Pancreas (tissue), 10 donors: ENCODE measurements around the gene HS2ST1. TPM values are rescaled to one million over a fixed set of nuclear protein-coding genes. Genes with fewer than 3 reads are reported as not detected.
"Not testable (repeated sequence)": the region's sequence is repeated elsewhere in the genome, so short reads cannot be mapped to it uniquely, and the experiment has no call there.

Source experiments
- ATAC-seq, 4 donors: fragments of 200-7000 bp; cut with Tn5 transposase; one replicate each; pipeline versions ENCODE4 v1.8.0 to v1.9.1; 2020; ENCODE audit warnings: mild to moderate bottlenecking in 4 of 4, moderate library complexity in 4 of 4
- DNase-seq, 6 donors: peaks; one replicate each; pipeline ENCODE4 v3.0.0-alpha.2; 2020
- FAIRE-seq: peaks from 2 replicates; lab custom pipeline; 2012; peaks lifted over from hg19 to GRCh38; lab: Jason Lieb, UNC
- H3K27ac ChIP-seq, 4 donors: fragments of 200-600 bp; sonication (generic); 1 replicate in 3 of 4; 2 replicates in 1 of 4; pipeline versions ENCODE4 v1.5.0 to v1.8.0; 2020
- H3K27me3 ChIP-seq, 4 donors: fragments of 200-600 bp; one replicate each; pipeline ENCODE4 v1.8.0; 2021
- H3K36me3 ChIP-seq, 3 donors: fragments of 200-600 bp; sonication (generic) in 1 of 3; one replicate each; pipeline versions ENCODE4 v1.5.0 to v1.8.0; 2020 to 2021
- H3K4me1 ChIP-seq, 3 donors: fragments of 200-600 bp; one replicate each; pipeline ENCODE4 v1.8.0; 2021
- H3K4me3 ChIP-seq, 4 donors: fragments of 200-600 bp; sonication (generic) in 2 of 4; one replicate each; pipeline versions ENCODE4 v1.5.0 to v1.8.0; 2020 to 2021
- H3K9me3 ChIP-seq, 4 donors: fragments of 200-600 bp; one replicate each; pipeline ENCODE4 v1.8.0; 2021
- WGBS, 2 donors: extraction: QIAGEN DNeasy Blood & Tissue Kit; methylation state at CpG; one replicate each; pipeline ENCODE4 v1.1.7; 2013; 5-methylcytosine and 5-hydroxymethylcytosine counted together
- intact Hi-C, 3 donors: fragments of 100-400 bp; cut with DNase I; formaldehyde crosslinking; loops; one replicate each; pipeline versions ENCODE4 v1.11.1 to v1.14.2; 2022
- polyA plus RNA-seq, 2 donors: library from polyadenylated mRNA; stranded (reverse); fragments of 200-250 nt; gene quantifications; one replicate each; pipeline ENCODE4 v1.2.3, GENCODE V29; 2013
- total RNA-seq, 6 donors: library from RNA; stranded (reverse); fragmentation: NEBNext Ultra II Directional in 4 of 6; extraction: Animal tissue kit (Norgen Biotek cat#: 25700) in 4 of 6; gene quantifications; one replicate each; pipeline versions ENCODE4 v1.2.1 to v1.2.4, GENCODE V29; 2021 to 2023
- TF ChIP-seq, protein P1 (sequence below), 4 donors: fragments of 200-600 bp; sonication (generic) in 3 of 4; IDR thresholded peaks; one replicate each; pipeline versions ENCODE4 v1.5.0 to v1.8.0; 2021; ENCODE audit warnings: antibody characterized with exemption in 4 of 4
- donor health status: healthy with polysubstance abuse.
- donor health status: DM: no; HTN: no; CAD: no; lungs with moderate emphysema.
- donor health status: DM: no; HTN: no; CAD: no.
- donor health status: control.
- donor health status: control.
- donor health status: Bipolar disorder and iron deficiency.
- donor health status: DM: yes; HTN: yes; CAD: no.
- donor health status: DM: no; HTN: no; CAD: no.
- donor health status: DM: no; HTN: no; CAD: no.
- donor health status: DM: yes; HTN: yes; CAD: no.

The HS2ST1 gene
- total and polyA plus RNA-seq, 8 donors = 2.8 to 16.1 (median 10.9) TPM

- H3K4me3 ChIP-seq = no peak overlapping the region
- DNase-seq (no peak), FAIRE-seq (no peak), ATAC-seq (no peak)
- H3K4me1 ChIP-seq = no peaks in the 10 kb centered on the region
- no peaks in the 10 kb centered on the region for H3K9me3 ChIP-seq
- H3K27ac ChIP-seq = no peak overlapping the region
- intact Hi-C loops = loop anchor here in 1 of 3 donors (10.0 kb wide), 1 partner anchor 126 kb away; no protein-coding TSS in a partner anchor
- H3K36me3 ChIP-seq = no peaks in the 10 kb centered on the region
- TF ChIP-seq, protein P1, sequence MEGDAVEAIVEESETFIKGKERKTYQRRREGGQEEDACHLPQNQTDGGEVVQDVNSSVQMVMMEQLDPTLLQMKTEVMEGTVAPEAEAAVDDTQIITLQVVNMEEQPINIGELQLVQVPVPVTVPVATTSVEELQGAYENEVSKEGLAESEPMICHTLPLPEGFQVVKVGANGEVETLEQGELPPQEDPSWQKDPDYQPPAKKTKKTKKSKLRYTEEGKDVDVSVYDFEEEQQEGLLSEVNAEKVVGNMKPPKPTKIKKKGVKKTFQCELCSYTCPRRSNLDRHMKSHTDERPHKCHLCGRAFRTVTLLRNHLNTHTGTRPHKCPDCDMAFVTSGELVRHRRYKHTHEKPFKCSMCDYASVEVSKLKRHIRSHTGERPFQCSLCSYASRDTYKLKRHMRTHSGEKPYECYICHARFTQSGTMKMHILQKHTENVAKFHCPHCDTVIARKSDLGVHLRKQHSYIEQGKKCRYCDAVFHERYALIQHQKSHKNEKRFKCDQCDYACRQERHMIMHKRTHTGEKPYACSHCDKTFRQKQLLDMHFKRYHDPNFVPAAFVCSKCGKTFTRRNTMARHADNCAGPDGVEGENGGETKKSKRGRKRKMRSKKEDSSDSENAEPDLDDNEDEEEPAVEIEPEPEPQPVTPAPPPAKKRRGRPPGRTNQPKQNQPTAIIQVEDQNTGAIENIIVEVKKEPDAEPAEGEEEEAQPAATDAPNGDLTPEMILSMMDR (IDR thresholded peaks at IDR 0.05) = no peak
- no peaks in the 10 kb centered on the region for H3K27me3 ChIP-seq
These were observed 46.1 kb downstream of the HS2ST1 start for GRCh38 chr1:86960548-86960947.

DNA sequence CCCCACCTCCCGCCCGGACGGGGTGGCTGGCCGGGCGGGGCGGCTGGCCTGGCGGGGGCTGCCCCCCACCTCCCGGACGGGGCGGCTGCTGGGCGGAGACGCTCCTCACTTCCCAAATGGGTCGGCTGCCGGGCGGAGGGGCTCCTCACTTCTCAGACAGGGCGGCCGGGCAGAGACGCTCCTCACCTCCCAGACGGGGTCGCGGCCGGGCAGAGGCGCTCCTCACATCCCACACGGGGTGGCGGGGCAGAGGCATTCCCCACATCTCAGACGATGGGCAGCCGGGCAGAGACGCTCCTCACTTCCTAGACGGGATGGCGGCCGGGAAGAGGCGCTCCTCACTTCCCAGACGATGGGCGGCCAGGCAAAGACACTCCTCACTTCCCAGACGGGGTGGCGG is 49.4 kb downstream of the HS2ST1 start:
- intact Hi-C loops = loop anchor here in 1 of 3 donors (10.0 kb wide), 1 partner anchor 129 kb away; no protein-coding TSS in a partner anchor
- not testable (repeated sequence) for H3K36me3 ChIP-seq, H3K27ac ChIP-seq, H3K27me3 ChIP-seq, ATAC-seq, H3K4me3 ChIP-seq, FAIRE-seq, H3K9me3 ChIP-seq, H3K4me1 ChIP-seq
- 91 to 94% methylated on average over 21 to 36 of the region's 36 CpGs for WGBS, 2 donors
- DNase-seq = peak in 1 of 6 donors; percentile 45

GRCh38 chr1:86965012-86965826 is 50.8 kb downstream of the HS2ST1 start:
- intact Hi-C loops = loop anchor here in 2 of 3 donors (5.0 to 10.0 kb wide), 2 partner anchors 130 to 133 kb away; no protein-coding TSS in a partner anchor
- Histone ChIP-seq H3K9me3 (no peaks in the 10 kb centered on the region), H3K27me3 (no peaks in the 10 kb centered on the region), H3K27ac (no peak overlapping the region), H3K4me1 (no peaks in the 10 kb centered on the region), H3K36me3 (no peaks in the 10 kb centered on the region), H3K4me3 (no peak overlapping the region)
- DNase-seq = no peak
- TF ChIP-seq, protein P1 (IDR thresholded peaks at IDR 0.05) = peak in 3 of 4 donors; percentile 24 to 32 (median 27)
- peak in 3 of 4 donors; percentile 52 to 60 (median 54) for ATAC-seq
- no peak for FAIRE-seq
- 35 to 43% methylated on average over 2 of the region's 2 CpGs for WGBS, 2 donors

DNA sequence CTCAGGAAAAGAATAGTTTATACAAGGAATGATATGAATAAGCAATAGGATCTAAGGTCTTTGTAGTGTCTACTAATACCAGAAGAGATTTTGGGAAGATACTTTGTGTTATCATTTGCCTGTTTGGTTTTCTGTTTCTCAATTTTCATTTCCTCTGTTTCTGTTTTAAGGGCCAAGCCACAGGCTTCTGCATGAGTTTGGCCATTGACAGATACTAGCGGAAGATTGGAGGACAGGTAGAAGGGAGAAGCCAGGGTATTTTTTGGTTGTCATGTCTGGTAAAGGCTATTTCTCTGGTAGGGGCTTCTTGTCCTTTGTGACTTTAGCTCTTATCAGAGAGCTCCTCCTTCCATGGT is 51.4 kb downstream of the HS2ST1 start:
- DNase-seq = no peak
- H3K9me3 ChIP-seq = no peaks in the 10 kb centered on the region
- intact Hi-C loops = loop anchor here in 2 of 3 donors (5.0 to 10.0 kb wide), 2 partner anchors 131 to 134 kb away; no protein-coding TSS in a partner anchor
- TF ChIP-seq, protein P1 (IDR thresholded peaks at IDR 0.05) = no peak
- WGBS, 2 donors = 93 to 96% methylated on average over 1 of the region's 1 CpG
- no peak overlapping the region for H3K27ac ChIP-seq
- no peaks in the 10 kb centered on the region for H3K27me3 ChIP-seq
- H3K4me3 ChIP-seq = no peak overlapping the region
- FAIRE-seq = no peak
- H3K36me3 ChIP-seq = no peaks in the 10 kb centered on the region
- no peak for ATAC-seq
- H3K4me1 ChIP-seq = no peaks in the 10 kb centered on the region

GRCh38 chr1:86970938-86971337 is 56.5 kb downstream of the HS2ST1 start:
- Histone ChIP-seq H3K36me3 (no peaks in the 10 kb centered on the region), H3K27me3 (no peaks in the 10 kb centered on the region), H3K4me3 (no peak overlapping the region), H3K27ac (no peak overlapping the region), H3K9me3 (no peaks in the 10 kb centered on the region), H3K4me1 (peaks cover 0 to 4% (median 0%) of the 10 kb centered on the region in 3 donors)
- intact Hi-C loops = no loop called here
- TF ChIP-seq, protein P1 (IDR thresholded peaks at IDR 0.05) = no peak
- ATAC-seq = no peak
- DNase-seq = no peak
- 49 to 50% methylated on average over 2 of the region's 2 CpGs for WGBS, 2 donors
- FAIRE-seq = no peak
